HG03139 (cell line): Measurements from ENCODE around the gene SLC17A9.
"Not testable (repeated sequence)": the region's sequence is repeated elsewhere in the genome, so short reads cannot be mapped to it uniquely, and the experiment has no call there.

ENCODE experiments used
- ATAC-seq: cut with Tn5 transposase; IDR thresholded peaks from one replicate; pipeline ENCODE4 v1.9.1; 2021; ENCODE audit not compliant: unreplicated experiment

SLC17A9 gene

GRCh38 chr20:62920039-62920645 lies 32.4 kb upstream of the SLC17A9 start:
- ATAC-seq: no peak

- no peak for ATAC-seq
Measured at GRCh38 chr20:62921119-62921687, 31.3 kb upstream of the SLC17A9 start.

GRCh38 chr20:62922451-62922921 lies 30.0 kb upstream of the SLC17A9 start:
- ATAC-seq: no peak

GRCh38 chr20:62923059-62923668 lies 29.3 kb upstream of the SLC17A9 start:
- ATAC-seq: not testable (repeated sequence)

GRCh38 chr20:62923669-62924441 lies 28.7 kb upstream of the SLC17A9 start:
- no peak for ATAC-seq

GRCh38 chr20:62924442-62925075 lies 27.9 kb upstream of the SLC17A9 start:
- no peak for ATAC-seq

GRCh38 chr20:62925076-62925419 lies 27.5 kb upstream of the SLC17A9 start:
- ATAC-seq: no peak

- ATAC-seq: peak; percentile 18
Measured at GRCh38 chr20:62925420-62926228, 26.9 kb upstream of the SLC17A9 start.

- peak; percentile 64 for ATAC-seq
Measured at GRCh38 chr20:62926229-62927127, 26.0 kb upstream of the SLC17A9 start, which contains the start of gene DIDO1. Gene DIDO1, minus strand, starts transcription at chr20:62926505.

- ATAC-seq: no peak
Measured at GRCh38 chr20:62927128-62927705, 25.3 kb upstream of the SLC17A9 start.

- ATAC-seq: no peak
Measured at GRCh38 chr20:62928246-62928939, 24.1 kb upstream of the SLC17A9 start.

GRCh38 chr20:62929051-62929538 lies 23.4 kb upstream of the SLC17A9 start:
- ATAC-seq: no peak

GRCh38 chr20:62931464-62931863 lies 21.0 kb upstream of the SLC17A9 start:
- no peak for ATAC-seq

- ATAC-seq: no peak
Measured at GRCh38 chr20:62933966-62934365, 18.5 kb upstream of the SLC17A9 start.

GRCh38 chr20:62935204-62935967 lies 17.1 kb upstream of the SLC17A9 start:
- ATAC-seq: no peak

- ATAC-seq: no peak
Measured at GRCh38 chr20:62935968-62936585, 16.4 kb upstream of the SLC17A9 start.
